Body of pancreas (tissue), 4 donors: ENCODE data around the gene RANBP3. TPM values are rescaled to one million over a fixed set of nuclear protein-coding genes. Genes with fewer than 3 reads are reported as not detected.

ENCODE experiments used
- ATAC-seq: fragments of 150-250 bp; one replicate; pipeline ENCODE4 v1.9.1; 2016
- DNase-seq, 4 donors: peaks; one replicate each; pipeline ENCODE4 v3.0.0-alpha.2; 2019
- H3K27ac ChIP-seq, 4 donors: fragments of 200-600 bp; sonication (generic); 1 replicate in 3 of 4; 2 replicates in 1 of 4; pipeline versions ENCODE4 v1.5.1 to v1.6.1; 2016 to 2019; ENCODE audit warnings: mild to moderate bottlenecking in 1 of 4, mixed read lengths in 1 of 4, moderate library complexity in 1 of 4
- H3K27me3 ChIP-seq, 2 donors: fragments of 200-600 bp; sonication (generic); one replicate each; pipeline ENCODE4 v1.6.0; 2016; ENCODE audit warnings: mild to moderate bottlenecking in 1 of 2
- H3K36me3 ChIP-seq, 2 donors: fragments of 200-600 bp; sonication (generic); replicated peaks in 1 of 2; 2 replicates each; pipeline ENCODE4 v1.5.1; 2016; ENCODE audit warnings: low read depth in 2 of 2; ENCODE audit not compliant: insufficient read depth in 1 of 2
- H3K4me1 ChIP-seq: fragments of 200-600 bp; sonication (generic); one replicate; pipeline ENCODE4 v1.6.0; 2016
- H3K4me3 ChIP-seq, 2 donors: fragments of 200-600 bp; sonication (generic); 1 replicate in 1 of 2; 2 replicates in 1 of 2; pipeline ENCODE4 v1.5.1; 2016 to 2019
- H3K9me3 ChIP-seq, 3 donors: fragments of 200-600 bp; sonication (generic); 1 replicate in 2 of 3; 2 replicates in 1 of 3; pipeline ENCODE4 v1.5.1; 2016
- POLR2A ChIP-seq, 3 donors: fragments of 450-650 bp; IDR thresholded peaks; one replicate each; pipeline ENCODE4 v1.6.1; 2016; ENCODE audit warnings: antibody characterized with exemption in 3 of 3, mild to moderate bottlenecking in 2 of 3
- WGBS, 2 donors: methylation state at CpG; one replicate each; pipeline ENCODE4 v1.1.5; 2017; 5-methylcytosine and 5-hydroxymethylcytosine counted together
- intact Hi-C: fragments of 100-400 bp; cut with DNase I; formaldehyde crosslinking; loops from one replicate; pipeline ENCODE4 v1.15.1; 2023
- total RNA-seq, 2 donors: library from RNA; depleted of rRNA; stranded (reverse); fragments of >200 nt; gene quantifications; one replicate each; pipeline ENCODE4 v1.1.0, GENCODE V29; 2016
- TF ChIP-seq, protein P1 (sequence below), 7 experiments: fragments of 450-650 bp in 4 of 7; fragments of 200-600 bp in 3 of 7; sonication (generic) in 3 of 7; IDR thresholded peaks; one replicate each; pipeline ENCODE4 v1.5.1; 2016 to 2019; ENCODE audit warnings: antibody characterized with exemption in 7 of 7

Gene RANBP3
- total RNA-seq, 2 donors from 2014 or later = 62.0 to 90.0 TPM

GRCh38 chr19:5948752-5949564 is 29.0 kb downstream of the RANBP3 start:
- Histone ChIP-seq H3K4me3 (no peak overlapping the region), H3K27me3 (no peaks in the 10 kb centered on the region), H3K9me3 (no peaks in the 10 kb centered on the region), H3K27ac (peak overlapping the region in 2 of 4 donors; percentile 17 to 53), H3K4me1 (peaks cover 33% of the 10 kb centered on the region), H3K36me3 (no peaks in the 10 kb centered on the region)
- intact Hi-C loops = no loop called here
- WGBS, 2 donors = 61 to 63% methylated on average over 12 to 13 of the region's 13 CpGs
- DNase-seq (no peak), ATAC-seq (no peak)
- no peak for TF ChIP-seq POLR2A (IDR thresholded peaks at IDR 0.05)
- TF ChIP-seq, protein P1, sequence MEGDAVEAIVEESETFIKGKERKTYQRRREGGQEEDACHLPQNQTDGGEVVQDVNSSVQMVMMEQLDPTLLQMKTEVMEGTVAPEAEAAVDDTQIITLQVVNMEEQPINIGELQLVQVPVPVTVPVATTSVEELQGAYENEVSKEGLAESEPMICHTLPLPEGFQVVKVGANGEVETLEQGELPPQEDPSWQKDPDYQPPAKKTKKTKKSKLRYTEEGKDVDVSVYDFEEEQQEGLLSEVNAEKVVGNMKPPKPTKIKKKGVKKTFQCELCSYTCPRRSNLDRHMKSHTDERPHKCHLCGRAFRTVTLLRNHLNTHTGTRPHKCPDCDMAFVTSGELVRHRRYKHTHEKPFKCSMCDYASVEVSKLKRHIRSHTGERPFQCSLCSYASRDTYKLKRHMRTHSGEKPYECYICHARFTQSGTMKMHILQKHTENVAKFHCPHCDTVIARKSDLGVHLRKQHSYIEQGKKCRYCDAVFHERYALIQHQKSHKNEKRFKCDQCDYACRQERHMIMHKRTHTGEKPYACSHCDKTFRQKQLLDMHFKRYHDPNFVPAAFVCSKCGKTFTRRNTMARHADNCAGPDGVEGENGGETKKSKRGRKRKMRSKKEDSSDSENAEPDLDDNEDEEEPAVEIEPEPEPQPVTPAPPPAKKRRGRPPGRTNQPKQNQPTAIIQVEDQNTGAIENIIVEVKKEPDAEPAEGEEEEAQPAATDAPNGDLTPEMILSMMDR (IDR thresholded peaks at IDR 0.05) = no peak

DNA sequence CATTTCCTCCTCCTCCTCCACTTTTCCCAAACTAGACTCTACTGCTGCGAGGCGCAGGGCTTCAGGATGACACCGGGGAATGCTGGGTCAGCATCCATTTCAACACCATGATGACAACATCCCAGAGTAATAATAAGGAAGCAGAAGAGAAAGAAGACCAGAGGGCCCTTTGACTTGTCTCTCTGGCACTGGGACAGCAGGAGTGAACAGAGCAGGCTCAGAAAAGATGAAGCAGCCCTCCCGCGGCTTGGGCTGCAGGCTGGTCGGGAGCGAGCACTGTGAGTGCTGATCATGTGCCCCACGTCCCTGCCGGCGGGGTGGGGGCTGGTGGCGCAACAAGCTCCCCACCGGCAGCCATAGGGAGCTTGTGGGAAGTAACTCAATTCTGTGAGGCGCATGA is 30.5 kb downstream of the RANBP3 start:
- intact Hi-C loops = no loop called here
- Histone ChIP-seq H3K4me3 (no peak overlapping the region), H3K9me3 (no peaks in the 10 kb centered on the region), H3K36me3 (no peaks in the 10 kb centered on the region), H3K27ac (peak overlapping the region in 2 of 4 donors; percentile 27 to 53), H3K27me3 (no peaks in the 10 kb centered on the region), H3K4me1 (peaks cover 17% of the 10 kb centered on the region)
- TF ChIP-seq, protein P1 (IDR thresholded peaks at IDR 0.05) = no peak
- no peak for TF ChIP-seq POLR2A (IDR thresholded peaks at IDR 0.05)
- WGBS, 2 donors = 67 to 79% methylated on average over 10 to 13 of the region's 13 CpGs
- ATAC-seq = peak; percentile 49
- DNase-seq = peak in 3 of 4 donors; percentile 44 to 82 (median 53)

DNA sequence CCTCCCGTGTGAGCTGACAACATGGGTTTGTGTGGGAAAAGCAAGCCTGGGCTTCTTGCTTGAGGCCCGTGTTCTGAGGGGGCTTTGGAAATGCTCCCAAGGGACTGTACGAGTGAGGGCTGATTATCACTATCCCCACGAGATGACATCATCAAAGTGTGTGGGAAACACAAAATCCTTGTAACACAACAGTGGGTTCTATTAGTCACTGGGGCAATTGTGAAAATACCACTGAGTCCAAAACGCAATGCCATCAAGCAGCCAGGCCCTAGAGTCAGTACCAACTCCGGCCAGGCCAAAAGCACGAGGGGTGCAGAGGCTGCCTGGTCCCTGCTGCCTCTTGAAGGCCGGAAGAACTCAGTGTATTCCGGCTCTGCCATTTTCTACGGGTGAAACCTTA is 34.3 kb downstream of the RANBP3 start:
- ATAC-seq (no peak), DNase-seq (no peak)
- Histone ChIP-seq H3K36me3 (peaks cover 0 to 6% of the 10 kb centered on the region in 2 donors), H3K9me3 (no peaks in the 10 kb centered on the region), H3K4me3 (no peak overlapping the region), H3K27me3 (no peaks in the 10 kb centered on the region), H3K27ac (no peak overlapping the region), H3K4me1 (no peaks in the 10 kb centered on the region)
- 68 to 74% methylated on average over 6 to 10 of the region's 10 CpGs for WGBS, 2 donors
- TF ChIP-seq, protein P1 (IDR thresholded peaks at IDR 0.05) = no peak
- no peak for TF ChIP-seq POLR2A (IDR thresholded peaks at IDR 0.05)
- intact Hi-C loops = no loop called here

DNA sequence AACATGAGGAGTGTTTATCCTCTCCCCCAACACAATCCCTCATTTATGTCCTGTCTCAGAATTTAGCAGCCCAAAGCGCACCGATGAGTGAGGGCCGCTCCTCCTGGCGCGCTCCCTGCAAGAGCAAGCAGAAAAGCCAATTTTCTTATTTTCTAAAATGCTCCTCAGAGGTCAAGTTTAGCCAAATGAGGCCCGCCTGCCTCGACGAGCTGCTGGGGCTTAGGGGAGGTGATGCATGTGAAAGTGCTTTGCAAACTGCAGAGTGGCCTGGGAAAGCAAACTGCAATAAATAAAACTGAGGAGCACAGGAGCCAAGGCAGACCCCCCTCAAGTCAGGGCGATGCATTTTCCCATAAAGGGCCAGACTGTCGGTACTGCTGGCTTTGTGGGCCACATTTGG is 34.9 kb downstream of the RANBP3 start:
- H3K4me3 ChIP-seq = no peak overlapping the region
- H3K27ac ChIP-seq = no peak overlapping the region
- H3K27me3 ChIP-seq = no peaks in the 10 kb centered on the region
- no peaks in the 10 kb centered on the region for H3K9me3 ChIP-seq
- H3K36me3 ChIP-seq = peaks cover 0 to 6% of the 10 kb centered on the region in 2 donors
- intact Hi-C loops = no loop called here
- TF ChIP-seq, protein P1 (IDR thresholded peaks at IDR 0.05) = no peak
- no peak for TF ChIP-seq POLR2A (IDR thresholded peaks at IDR 0.05)
- no peak for ATAC-seq
- no peak for DNase-seq
- 88 to 89% methylated on average over 9 to 10 of the region's 10 CpGs for WGBS, 2 donors
- no peaks in the 10 kb centered on the region for H3K4me1 ChIP-seq

- peaks cover 6% of the 10 kb centered on the region for H3K4me1 ChIP-seq
- H3K27ac ChIP-seq = no peak overlapping the region
- no peaks in the 10 kb centered on the region for H3K27me3 ChIP-seq
- ATAC-seq = no peak
- no peak overlapping the region for H3K4me3 ChIP-seq
- WGBS, 2 donors = 85 to 94% methylated on average over 5 to 11 of the region's 11 CpGs
- TF ChIP-seq POLR2A (IDR thresholded peaks at IDR 0.05) = no peak
- TF ChIP-seq, protein P1 (IDR thresholded peaks at IDR 0.05) = no peak
- intact Hi-C loops = no loop called here
- peaks cover 0 to 6% of the 10 kb centered on the region in 2 donors for H3K36me3 ChIP-seq
- no peak for DNase-seq
- no peaks in the 10 kb centered on the region for H3K9me3 ChIP-seq
These were observed 36.3 kb downstream of the RANBP3 start for GRCh38 chr19:5941673-5942072.
